Spleen (tissue), 7 donors: ENCODE data around the gene PTBP2.

Source experiments
- POLR2A ChIP-seq, 3 donors: fragments of 450-650 bp; IDR thresholded peaks; one replicate each; pipeline ENCODE4 v1.5.1; 2017; ENCODE audit warnings: antibody characterized with exemption in 3 of 3, mild to moderate bottlenecking in 1 of 3
- POLR2AphosphoS5 ChIP-seq, 3 donors: sonication (generic); formaldehyde crosslinking; IDR thresholded peaks; one replicate each; pipeline ENCODE4 v1.5.1; 2017; ENCODE audit warnings: antibody characterized with exemption in 3 of 3
- TF ChIP-seq, protein P1 (sequence below), 11 experiments: fragments of 200-600 bp in 7 of 11; fragments of 450-650 bp in 4 of 11; sonication (generic) in 4 of 11; IDR thresholded peaks in 8 of 11; conservative IDR thresholded peaks in 3 of 11; 1 replicate in 7 of 11; 2 replicates in 4 of 11; pipeline versions ENCODE4 v1.4.0 to v1.8.0; 2016 to 2021; ENCODE audit warnings: antibody characterized with exemption in 11 of 11, inconsistent platforms in 4 of 11, mild to moderate bottlenecking in 1 of 11
- donor health status: DM: no; HTN: no; CAD: no; lungs with moderate emphysema.
- donor health status: DM: no; HTN: no; CAD: no.
- donor health status: DM: no; HTN: no; CAD: no.

DNA sequence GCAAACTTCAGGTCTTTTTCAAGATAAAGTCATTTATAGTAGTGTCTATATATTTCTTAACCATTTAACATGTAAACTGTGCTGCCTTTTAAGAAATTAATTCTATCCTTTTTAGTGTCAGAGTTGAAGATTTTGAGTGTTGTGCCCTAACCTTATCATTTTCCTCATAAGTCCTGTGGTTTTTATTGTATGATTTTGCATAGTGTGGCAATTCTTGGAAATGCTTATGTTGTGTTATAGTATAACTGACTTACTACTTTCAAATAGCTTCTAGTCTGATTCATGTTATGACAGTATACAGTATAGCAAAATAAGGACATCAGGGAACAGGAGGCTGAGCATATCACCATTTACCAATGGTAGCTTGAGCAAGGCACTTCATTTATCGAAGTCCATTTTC, 99.1 kb downstream of the PTBP2 start:
- TF ChIP-seq, protein P1, sequence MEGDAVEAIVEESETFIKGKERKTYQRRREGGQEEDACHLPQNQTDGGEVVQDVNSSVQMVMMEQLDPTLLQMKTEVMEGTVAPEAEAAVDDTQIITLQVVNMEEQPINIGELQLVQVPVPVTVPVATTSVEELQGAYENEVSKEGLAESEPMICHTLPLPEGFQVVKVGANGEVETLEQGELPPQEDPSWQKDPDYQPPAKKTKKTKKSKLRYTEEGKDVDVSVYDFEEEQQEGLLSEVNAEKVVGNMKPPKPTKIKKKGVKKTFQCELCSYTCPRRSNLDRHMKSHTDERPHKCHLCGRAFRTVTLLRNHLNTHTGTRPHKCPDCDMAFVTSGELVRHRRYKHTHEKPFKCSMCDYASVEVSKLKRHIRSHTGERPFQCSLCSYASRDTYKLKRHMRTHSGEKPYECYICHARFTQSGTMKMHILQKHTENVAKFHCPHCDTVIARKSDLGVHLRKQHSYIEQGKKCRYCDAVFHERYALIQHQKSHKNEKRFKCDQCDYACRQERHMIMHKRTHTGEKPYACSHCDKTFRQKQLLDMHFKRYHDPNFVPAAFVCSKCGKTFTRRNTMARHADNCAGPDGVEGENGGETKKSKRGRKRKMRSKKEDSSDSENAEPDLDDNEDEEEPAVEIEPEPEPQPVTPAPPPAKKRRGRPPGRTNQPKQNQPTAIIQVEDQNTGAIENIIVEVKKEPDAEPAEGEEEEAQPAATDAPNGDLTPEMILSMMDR (IDR thresholded peaks at IDR 0.05 in 8 of 11, conservative IDR thresholded peaks at IDR 0.05 in 3 of 11) = no peak
- no peak for TF ChIP-seq POLR2A (IDR thresholded peaks at IDR 0.05)
- no peak for TF ChIP-seq POLR2AphosphoS5 (IDR thresholded peaks at IDR 0.05)
